ENCODE data around the gene SORCS2. TPM values are rescaled to one million over a fixed set of nuclear protein-coding genes. Genes with fewer than 3 reads are reported as not detected.

SORCS2 gene
- polyA plus RNA-seq, 1 donor, result 8.5 TPM

GRCh38 chr4:7415927-7416686 lies 223.8 kb downstream of the SORCS2 start:
- no peak for DNase-seq

GRCh38 chr4:7416745-7417432 lies 224.6 kb downstream of the SORCS2 start:
- DNase-seq, result no peak

GRCh38 chr4:7417639-7418038 lies 225.3 kb downstream of the SORCS2 start:
- no peak for DNase-seq

- no peak for DNase-seq
Observed at GRCh38 chr4:7418131-7418943, 226.0 kb downstream of the SORCS2 start.

GRCh38 chr4:7419961-7420660 lies 227.8 kb downstream of the SORCS2 start:
- no peak for DNase-seq

- no peak for DNase-seq
Observed at GRCh38 chr4:7420661-7421040, 228.3 kb downstream of the SORCS2 start.

GRCh38 chr4:7421356-7422150 lies 229.2 kb downstream of the SORCS2 start:
- DNase-seq, result no peak

- DNase-seq, result no peak
Observed at GRCh38 chr4:7422151-7422897, 230.0 kb downstream of the SORCS2 start.

- DNase-seq, result no peak
Observed at GRCh38 chr4:7422898-7423180, 230.5 kb downstream of the SORCS2 start.

GRCh38 chr4:7423391-7423790 lies 231.1 kb downstream of the SORCS2 start:
- no peak for DNase-seq

GRCh38 chr4:7423801-7424552 lies 231.6 kb downstream of the SORCS2 start:
- no peak for DNase-seq

- no peak for DNase-seq
Observed at GRCh38 chr4:7424553-7425111, 232.3 kb downstream of the SORCS2 start.

- no peak for DNase-seq
Observed at GRCh38 chr4:7425124-7425523, 232.8 kb downstream of the SORCS2 start.

GRCh38 chr4:7425591-7426468 lies 233.5 kb downstream of the SORCS2 start:
- no peak for DNase-seq

- no peak for DNase-seq
Observed at GRCh38 chr4:7426525-7427171, 234.3 kb downstream of the SORCS2 start.

GRCh38 chr4:7427361-7427760 lies 235.0 kb downstream of the SORCS2 start:
- no peak for DNase-seq

- DNase-seq, result no peak
Observed at GRCh38 chr4:7427831-7428260, 235.5 kb downstream of the SORCS2 start.
